Sigmoid colon (tissue), 7 donors: ENCODE measurements around the gene RSL1D1. TPM values are rescaled to one million over a fixed set of nuclear protein-coding genes. Genes with fewer than 3 reads are reported as not detected.

ENCODE experiments used
- DNase-seq: peaks from one replicate; pipeline ENCODE4 v3.0.0-alpha.2; 2019
- H3K27ac ChIP-seq, 4 donors: fragments of 200-600 bp; sonication (generic); one replicate each; pipeline ENCODE4 v1.5.1; 2016 to 2019; ENCODE audit warnings: mild to moderate bottlenecking in 1 of 4
- H3K27me3 ChIP-seq, 3 donors: fragments of 200-600 bp; sonication (generic); one replicate each; pipeline ENCODE4 v1.5.1; 2019; ENCODE audit warnings: mild to moderate bottlenecking in 1 of 3
- H3K36me3 ChIP-seq, 4 donors: fragments of 200-600 bp; sonication (generic); one replicate each; pipeline ENCODE4 v1.5.1; 2016 to 2019
- H3K4me1 ChIP-seq, 4 donors: fragments of 200-600 bp; sonication (generic); one replicate each; pipeline ENCODE4 v1.5.1; 2017 to 2019
- H3K4me3 ChIP-seq, 4 donors: fragments of 200-600 bp; sonication (generic); one replicate each; pipeline ENCODE4 v1.5.1; 2017 to 2019; ENCODE audit warnings: mild to moderate bottlenecking in 2 of 4, moderate library complexity in 1 of 4
- H3K9me3 ChIP-seq, 4 donors: fragments of 200-600 bp in 3 of 4; sonication (generic) in 3 of 4; one replicate each; pipeline versions ENCODE4 v1.5.1 to v1.6.1; 2013 to 2019
- CTCF ChIP-seq, 4 experiments: fragments of 450-650 bp in 3 of 4; fragments of 200-600 bp in 1 of 4; IDR thresholded peaks; one replicate each; pipeline ENCODE4 v1.5.1; 2016 to 2019; ENCODE audit warnings: antibody characterized with exemption in 4 of 4, mild to moderate bottlenecking in 3 of 4, moderate library complexity in 2 of 4
- EP300 ChIP-seq, 4 donors: sonication (generic); formaldehyde crosslinking; IDR thresholded peaks; one replicate each; pipeline ENCODE4 v1.6.1; 2017; ENCODE audit warnings: antibody characterized with exemption in 4 of 4
- POLR2A ChIP-seq, 2 donors: fragments of 450-650 bp; IDR thresholded peaks; one replicate each; pipeline ENCODE4 v1.6.1; 2016; ENCODE audit warnings: antibody characterized with exemption in 2 of 2, mild to moderate bottlenecking in 2 of 2, moderate library complexity in 2 of 2
- POLR2AphosphoS5 ChIP-seq, 4 donors: sonication (generic); formaldehyde crosslinking; IDR thresholded peaks; one replicate each; pipeline ENCODE4 v1.6.1; 2017; ENCODE audit warnings: antibody characterized with exemption in 4 of 4
- WGBS, 2 donors: extraction: QIAGEN DNeasy Blood & Tissue Kit; methylation state at CpG; one replicate each; pipeline ENCODE4 v1.1.7; 2013; 5-methylcytosine and 5-hydroxymethylcytosine counted together
- intact Hi-C: fragments of 100-400 bp; cut with DNase I; formaldehyde crosslinking; loops from one replicate; pipeline ENCODE4 v1.15.1; 2023
- polyA plus RNA-seq, 3 donors: library from polyadenylated mRNA; stranded (reverse); fragments of 200-250 nt; gene quantifications; one replicate each; pipeline ENCODE4 v1.2.3, GENCODE V29; 2013
- total RNA-seq, 4 donors: library from RNA; depleted of rRNA; stranded (reverse); fragments of >200 nt; gene quantifications; one replicate each; pipeline ENCODE4 v1.1.0, GENCODE V29; 2016
- donor health status: healthy with polysubstance abuse.
- donor health status: Bipolar disorder and iron deficiency.
- donor health status: healthy.

The RSL1D1 gene
- total and polyA plus RNA-seq, 7 donors, result 36.5 to 177 (median 134) TPM

- Histone ChIP-seq H3K36me3 (peaks cover 54 to 98% (median 75%) of the 10 kb centered on the region in 4 donors), H3K4me3 (no peak overlapping the region), H3K27ac (no peak overlapping the region), H3K9me3 (no peaks in the 10 kb centered on the region), H3K27me3 (no peaks in the 10 kb centered on the region), H3K4me1 (no peaks in the 10 kb centered on the region)
- no peak for TF ChIP-seq POLR2A (IDR thresholded peaks at IDR 0.05)
- no peak for TF ChIP-seq CTCF (IDR thresholded peaks at IDR 0.05)
- TF ChIP-seq POLR2AphosphoS5 (IDR thresholded peaks at IDR 0.05), result no peak
- TF ChIP-seq EP300 (IDR thresholded peaks at IDR 0.05), result no peak
- intact Hi-C loops, result no loop called here
- no peak for DNase-seq
- 96% methylated on average over 5 of the region's 5 CpGs for WGBS, 2 donors
Observed at GRCh38 chr16:11843861-11844260, 7.5 kb downstream of the RSL1D1 start.

GRCh38 chr16:11843206-11843605 is 8.1 kb downstream of the RSL1D1 start:
- Histone ChIP-seq H3K4me3 (no peak overlapping the region), H3K4me1 (no peaks in the 10 kb centered on the region), H3K9me3 (no peaks in the 10 kb centered on the region), H3K27me3 (no peaks in the 10 kb centered on the region), H3K36me3 (peaks cover 60 to 98% (median 78%) of the 10 kb centered on the region in 4 donors), H3K27ac (no peak overlapping the region)
- WGBS, 2 donors, result 95 to 97% methylated on average over 11 of the region's 11 CpGs
- no peak for DNase-seq
- TF ChIP-seq POLR2AphosphoS5 (IDR thresholded peaks at IDR 0.05) (no peak), CTCF (IDR thresholded peaks at IDR 0.05) (no peak), EP300 (IDR thresholded peaks at IDR 0.05) (no peak), POLR2A (IDR thresholded peaks at IDR 0.05) (no peak)
- intact Hi-C loops, result no loop called here

- intact Hi-C loops, result no loop called here
- peaks cover 0 to 7% (median 3%) of the 10 kb centered on the region in 4 donors for H3K4me1 ChIP-seq
- peaks cover 46 to 98% (median 75%) of the 10 kb centered on the region in 4 donors for H3K36me3 ChIP-seq
- no peak for DNase-seq
- 96 to 97% methylated on average over 7 of the region's 7 CpGs for WGBS, 2 donors
- no peaks in the 10 kb centered on the region for H3K27me3 ChIP-seq
- TF ChIP-seq EP300 (IDR thresholded peaks at IDR 0.05), result no peak
- no peak for TF ChIP-seq POLR2A (IDR thresholded peaks at IDR 0.05)
- TF ChIP-seq POLR2AphosphoS5 (IDR thresholded peaks at IDR 0.05), result no peak
- no peak for TF ChIP-seq CTCF (IDR thresholded peaks at IDR 0.05)
- H3K4me3 ChIP-seq, result no peak overlapping the region
- H3K27ac ChIP-seq, result no peak overlapping the region
- no peaks in the 10 kb centered on the region for H3K9me3 ChIP-seq
Observed at GRCh38 chr16:11841026-11841425, 10.3 kb downstream of the RSL1D1 start.

GRCh38 chr16:11836650-11837244 is 14.6 kb downstream of the RSL1D1 start:
- H3K27me3 ChIP-seq, result no peaks in the 10 kb centered on the region
- no peaks in the 10 kb centered on the region for H3K9me3 ChIP-seq
- no peak overlapping the region for H3K4me3 ChIP-seq
- TF ChIP-seq POLR2A (IDR thresholded peaks at IDR 0.05) (no peak), POLR2AphosphoS5 (IDR thresholded peaks at IDR 0.05) (no peak), EP300 (IDR thresholded peaks at IDR 0.05) (no peak), CTCF (IDR thresholded peaks at IDR 0.05) (no peak)
- peaks cover 20 to 58% (median 47%) of the 10 kb centered on the region in 4 donors for H3K36me3 ChIP-seq
- intact Hi-C loops, result no loop called here
- DNase-seq, result no peak
- WGBS, 2 donors, result 92% methylated on average over 7 of the region's 7 CpGs
- H3K27ac ChIP-seq, result no peak overlapping the region
- H3K4me1 ChIP-seq, result peaks cover 0 to 9% (median 4%) of the 10 kb centered on the region in 4 donors
